Aorta (tissue), 5 donors: Measurements from ENCODE around the gene BTBD9. TPM values are rescaled to one million over a fixed set of nuclear protein-coding genes. Genes with fewer than 3 reads are reported as not detected.
A peak's percentile ranks its signal among the peaks of the same experiment; 100 is the strongest.

Source experiments
- ATAC-seq: fragments of 200-7000 bp; cut with Tn5 transposase; one replicate; pipeline ENCODE4 v1.9.1; 2022; ENCODE audit warnings: moderate library complexity; ENCODE audit not compliant: low FRiP score
- DNase-seq, 2 donors: peaks; one replicate each; pipeline ENCODE4 v3.0.0-alpha.2; 2020
- H3K27ac ChIP-seq, 2 donors: one replicate each; pipeline ENCODE4 v1.5.1; 2013; ENCODE audit warnings: low read length in 2 of 2, mild to moderate bottlenecking in 2 of 2, moderate library complexity in 2 of 2, control low read depth in 1 of 2, inconsistent platforms in 1 of 2, low read depth in 1 of 2
- H3K27me3 ChIP-seq, 2 donors: one replicate each; pipeline ENCODE4 v1.6.1; 2013; ENCODE audit warnings: control low read depth in 1 of 2, low read length in 1 of 2, mild to moderate bottlenecking in 1 of 2, moderate library complexity in 1 of 2; ENCODE audit not compliant: insufficient read depth in 2 of 2, control insufficient read depth in 1 of 2
- H3K36me3 ChIP-seq, 2 donors: one replicate each; pipeline ENCODE4 v1.6.1; 2013; ENCODE audit warnings: control low read depth in 1 of 2, low read length in 1 of 2, mild to moderate bottlenecking in 1 of 2; ENCODE audit not compliant: insufficient read depth in 2 of 2, control insufficient read depth in 1 of 2
- H3K4me1 ChIP-seq, 2 donors: one replicate each; pipeline ENCODE4 v1.6.1; 2013; ENCODE audit warnings: low read length in 2 of 2, control low read depth in 1 of 2, mild to moderate bottlenecking in 1 of 2, moderate library complexity in 1 of 2; ENCODE audit not compliant: insufficient read depth in 2 of 2, control insufficient read depth in 1 of 2
- H3K4me3 ChIP-seq, 2 donors: one replicate each; pipeline ENCODE4 v1.5.1; 2013; ENCODE audit warnings: low read length in 2 of 2, control low read depth in 1 of 2, mild to moderate bottlenecking in 1 of 2
- H3K9me3 ChIP-seq: one replicate; pipeline ENCODE4 v1.6.1; 2013; ENCODE audit warnings: mild to moderate bottlenecking, low read length; ENCODE audit not compliant: control insufficient read depth
- WGBS, 2 donors: extraction: QIAGEN DNeasy Blood & Tissue Kit; methylation state at CpG; one replicate each; pipeline ENCODE4 v1.1.7; 2013; 5-methylcytosine and 5-hydroxymethylcytosine counted together
- intact Hi-C, 2 donors: fragments of 100-400 bp; cut with DNase I; formaldehyde crosslinking; loops; one replicate each; pipeline versions ENCODE4 v1.14.2 to v1.15.0; 2022
- polyA plus RNA-seq, 2 donors: library from polyadenylated mRNA; stranded (reverse); fragments of 200-250 nt; gene quantifications; one replicate each; pipeline ENCODE4 v1.2.3, GENCODE V29; 2013
- total RNA-seq, 2 donors: library from RNA; stranded (reverse); fragmentation: NEBNext Ultra II Directional; extraction: Animal tissue kit (Norgen Biotek cat#: 25700); gene quantifications; one replicate each; pipeline ENCODE4 v1.2.1, GENCODE V29; 2021
- donor health status: healthy with polysubstance abuse.
- donor health status: Bipolar disorder and iron deficiency.
- donor health status: DM: no; HTN: no; CAD: no.
- donor health status: DM: no; HTN: no; CAD: no.
- donor health status: DM: yes; HTN: yes; CAD: no.

BTBD9 gene
- total and polyA plus RNA-seq, 4 donors: 1.5 to 23.6 (median 12.4) TPM

GRCh38 chr6:38566295-38567030 is 73.3 kb downstream of the BTBD9 start:
- 96% methylated on average over 6 of the region's 6 CpGs for WGBS, 2 donors
- H3K4me3 ChIP-seq: no peak overlapping the region
- no peak overlapping the region for H3K27ac ChIP-seq
- intact Hi-C loops: no loop called here
- H3K27me3 ChIP-seq: no peaks in the 10 kb centered on the region
- H3K36me3 ChIP-seq: no peaks in the 10 kb centered on the region
- no peak for DNase-seq
- no peaks in the 10 kb centered on the region for H3K4me1 ChIP-seq
- H3K9me3 ChIP-seq: no peaks in the 10 kb centered on the region
- ATAC-seq: no peak

GRCh38 chr6:38564301-38564700 is 75.4 kb downstream of the BTBD9 start:
- H3K4me1 ChIP-seq: no peaks in the 10 kb centered on the region
- ATAC-seq (no peak), DNase-seq (no peak)
- 85 to 99% methylated on average over 4 of the region's 4 CpGs for WGBS, 2 donors
- no peaks in the 10 kb centered on the region for H3K9me3 ChIP-seq
- H3K27me3 ChIP-seq: no peaks in the 10 kb centered on the region
- H3K4me3 ChIP-seq: no peak overlapping the region
- no peak overlapping the region for H3K27ac ChIP-seq
- intact Hi-C loops: no loop called here
- H3K36me3 ChIP-seq: no peaks in the 10 kb centered on the region

GRCh38 chr6:38555606-38556005 is 84.1 kb downstream of the BTBD9 start:
- intact Hi-C loops: no loop called here
- Histone ChIP-seq H3K27ac (no peak overlapping the region), H3K9me3 (no peaks in the 10 kb centered on the region), H3K4me1 (peaks cover 0 to 1% of the 10 kb centered on the region in 2 donors), H3K27me3 (no peaks in the 10 kb centered on the region), H3K4me3 (no peak overlapping the region), H3K36me3 (no peaks in the 10 kb centered on the region)
- ATAC-seq (no peak), DNase-seq (no peak)
- WGBS, 2 donors: 67 to 68% methylated on average over 3 of the region's 3 CpGs

DNA sequence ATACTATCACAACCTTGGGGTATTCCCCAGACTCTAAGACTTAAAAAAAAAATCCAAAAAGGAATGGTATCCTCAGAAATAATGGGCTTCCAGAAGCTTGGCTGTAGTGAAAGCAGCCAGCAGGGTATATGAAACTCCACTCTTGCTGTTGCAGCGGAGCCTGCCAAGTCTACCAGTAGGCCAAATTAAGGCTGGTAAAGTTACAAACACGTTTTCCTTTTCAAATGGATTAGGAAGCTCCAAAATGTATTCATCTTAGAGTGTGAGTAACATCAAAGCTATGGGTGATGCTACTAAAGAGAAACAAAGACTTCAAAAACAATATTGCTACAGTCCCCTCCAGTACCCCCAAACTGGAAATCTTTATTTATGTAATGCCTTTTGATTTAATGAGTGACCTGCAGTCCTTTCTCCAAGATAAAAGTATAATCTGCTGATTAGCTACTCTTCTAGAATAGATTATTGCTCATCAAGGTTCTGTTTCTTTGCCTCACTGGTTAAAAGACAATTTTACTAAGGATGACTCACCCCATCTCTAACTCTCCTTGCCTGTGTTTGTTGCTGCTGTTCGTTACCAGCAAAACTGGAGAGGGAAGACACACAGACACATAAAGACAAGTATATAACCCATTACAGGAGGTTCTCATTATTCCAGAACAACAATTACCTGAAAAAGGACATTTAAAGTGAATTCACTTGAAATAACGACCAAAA is 84.9 kb downstream of the BTBD9 start:
- Histone ChIP-seq H3K4me1 (peaks cover 0 to 1% of the 10 kb centered on the region in 2 donors), H3K4me3 (no peak overlapping the region), H3K27me3 (no peaks in the 10 kb centered on the region), H3K36me3 (no peaks in the 10 kb centered on the region), H3K27ac (no peak overlapping the region), H3K9me3 (no peaks in the 10 kb centered on the region)
- ATAC-seq: no peak
- intact Hi-C loops: no loop called here
- no peak for DNase-seq
- 75 to 77% methylated on average over 4 of the region's 4 CpGs for WGBS, 2 donors

- H3K9me3 ChIP-seq: no peaks in the 10 kb centered on the region
- H3K36me3 ChIP-seq: no peaks in the 10 kb centered on the region
- H3K27ac ChIP-seq: no peak overlapping the region
These were observed 85.7 kb downstream of the BTBD9 start for GRCh38 chr6:38554014-38554413.

DNA sequence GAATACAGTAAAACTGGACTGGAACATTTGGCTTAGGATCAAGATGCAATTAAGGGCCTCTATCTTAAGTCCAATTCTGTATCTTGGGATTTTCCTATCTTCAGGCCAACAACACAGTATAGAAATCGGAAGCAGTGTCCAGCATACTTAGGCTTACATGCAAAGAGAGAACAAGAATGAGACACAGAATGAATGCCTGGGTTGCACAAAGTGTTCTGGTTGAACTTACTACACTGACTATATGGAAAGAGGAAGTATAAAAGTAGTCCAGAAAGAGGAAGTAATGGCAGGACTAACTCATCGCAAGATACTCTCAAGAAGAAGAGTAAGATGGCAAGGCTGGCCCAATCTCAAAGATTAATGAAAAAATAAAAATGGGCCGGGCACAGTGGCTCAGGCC is 87.6 kb downstream of the BTBD9 start:
- intact Hi-C loops: no loop called here
- H3K36me3 ChIP-seq: no peaks in the 10 kb centered on the region
- DNase-seq: no peak
- peak; percentile 29 for ATAC-seq
- peaks cover 0 to 1% of the 10 kb centered on the region in 2 donors for H3K4me1 ChIP-seq
- no peak overlapping the region for H3K4me3 ChIP-seq
- no peaks in the 10 kb centered on the region for H3K27me3 ChIP-seq
- H3K9me3 ChIP-seq: no peaks in the 10 kb centered on the region
- WGBS, 2 donors: 96 to 99% methylated on average over 3 of the region's 3 CpGs
- H3K27ac ChIP-seq: no peak overlapping the region

More at GRCh38 chr6:38554014-38554413, 85.7 kb downstream of the BTBD9 start:
- Histone ChIP-seq H3K4me3 (no peak overlapping the region), H3K4me1 (peaks cover 0 to 1% of the 10 kb centered on the region in 2 donors), H3K27me3 (no peaks in the 10 kb centered on the region)
- intact Hi-C loops: no loop called here
- ATAC-seq (no peak), DNase-seq (no peak)

GRCh38 chr6:38549795-38550194 is 89.9 kb downstream of the BTBD9 start:
- Histone ChIP-seq H3K27ac (no peak overlapping the region), H3K4me1 (peaks cover 0 to 1% of the 10 kb centered on the region in 2 donors), H3K9me3 (no peaks in the 10 kb centered on the region), H3K36me3 (no peaks in the 10 kb centered on the region), H3K27me3 (no peaks in the 10 kb centered on the region), H3K4me3 (no peak overlapping the region)
- no peak for ATAC-seq
- intact Hi-C loops: no loop called here
- no peak for DNase-seq
- WGBS, 2 donors: 86 to 88% methylated on average over 5 of the region's 5 CpGs

DNA sequence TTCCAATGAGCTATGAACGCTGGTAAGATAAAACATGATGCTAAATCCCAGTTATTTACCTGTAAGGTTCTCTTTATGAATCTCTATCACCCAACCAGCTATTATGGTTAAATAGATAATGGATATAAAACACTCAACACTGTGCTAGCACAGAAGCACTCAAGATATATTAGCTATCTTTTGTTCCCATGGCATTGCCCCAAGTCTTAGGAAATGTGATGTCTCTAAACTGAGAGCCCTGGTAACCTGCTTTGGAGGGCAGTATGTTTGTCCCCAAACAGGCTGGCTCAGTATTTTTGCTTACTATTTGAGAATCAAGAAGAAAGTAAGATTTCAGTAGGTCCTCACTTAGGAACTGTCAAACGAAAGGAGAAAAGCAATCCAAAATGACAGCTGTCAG is 90.5 kb downstream of the BTBD9 start:
- Histone ChIP-seq H3K4me1 (peaks cover 0 to 1% of the 10 kb centered on the region in 2 donors), H3K9me3 (no peaks in the 10 kb centered on the region), H3K27ac (no peak overlapping the region), H3K27me3 (no peaks in the 10 kb centered on the region), H3K4me3 (no peak overlapping the region), H3K36me3 (no peaks in the 10 kb centered on the region)
- DNase-seq: no peak
- intact Hi-C loops: no loop called here
- 79 to 80% methylated on average over 2 of the region's 2 CpGs for WGBS, 2 donors
- no peak for ATAC-seq

GRCh38 chr6:38543022-38543421 is 96.7 kb downstream of the BTBD9 start:
- DNase-seq: no peak
- H3K27me3 ChIP-seq: no peaks in the 10 kb centered on the region
- no peak for ATAC-seq
- WGBS, 2 donors: 89 to 94% methylated on average over 2 of the region's 2 CpGs
- H3K4me3 ChIP-seq: no peak overlapping the region
- no peaks in the 10 kb centered on the region for H3K36me3 ChIP-seq
- no peaks in the 10 kb centered on the region for H3K4me1 ChIP-seq
- H3K9me3 ChIP-seq: no peaks in the 10 kb centered on the region
- H3K27ac ChIP-seq: no peak overlapping the region
- intact Hi-C loops: no loop called here
